Measurements from ENCODE around the gene RIBC1.
"Not testable (repeated sequence)": the region's sequence is repeated elsewhere in the genome, so short reads cannot be mapped to it uniquely, and the experiment has no call there.

RIBC1 gene
- total RNA-seq: 0.05 to 1.1 (median 0.19) reads per million in 17 experiments

GRCh38 chrX:53422861-53423306 is at the start of gene RIBC1:
TSS of gene RIBC1 (plus strand) at chrX:53422873. CDS start at chrX:53426277, 3,404 bp downstream.
- no peak for DNase-seq

- DNase-seq: no peak
Observed at GRCh38 chrX:53373307-53373706, 49.4 kb upstream of the RIBC1 start.

- DNase-seq: peak; percentile 74 to 86 (median 78)
Observed at GRCh38 chrX:53374222-53374820, 48.4 kb upstream of the RIBC1 start.

- peak in 2 of 4 experiments; percentile 6 to 9 for DNase-seq
Observed at GRCh38 chrX:53374923-53375322, 47.8 kb upstream of the RIBC1 start.

- DNase-seq: no peak
Observed at GRCh38 chrX:53376888-53377287, 45.8 kb upstream of the RIBC1 start.

GRCh38 chrX:53377464-53377863 is 45.2 kb upstream of the RIBC1 start:
- DNase-seq: no peak

- DNase-seq: no peak
Observed at GRCh38 chrX:53379008-53379710, 43.5 kb upstream of the RIBC1 start.

- DNase-seq: no peak
Observed at GRCh38 chrX:53379747-53380146, 42.9 kb upstream of the RIBC1 start.

GRCh38 chrX:53383376-53384076 is 39.1 kb upstream of the RIBC1 start:
- DNase-seq: no peak

- DNase-seq: no peak
Observed at GRCh38 chrX:53395605-53396298, 26.9 kb upstream of the RIBC1 start.

GRCh38 chrX:53398216-53398615 is 24.5 kb upstream of the RIBC1 start:
- DNase-seq: no peak

- no peak for DNase-seq
Observed at GRCh38 chrX:53403535-53403934, 19.1 kb upstream of the RIBC1 start.

GRCh38 chrX:53412446-53412845 is 10.2 kb upstream of the RIBC1 start:
- DNase-seq: peak in 3 of 4 experiments; percentile 14 to 41 (median 19)

- not testable (repeated sequence) for DNase-seq
Observed at GRCh38 chrX:53420351-53420750, 2.3 kb upstream of the RIBC1 start.

- DNase-seq: no peak
Observed at GRCh38 chrX:53421125-53421524, 1.5 kb upstream of the RIBC1 start.

- DNase-seq: no peak
Observed at GRCh38 chrX:53421772-53422085, 944 bp upstream of the RIBC1 start.

- DNase-seq: peak; percentile 96 to 97 (median 96)
Observed at GRCh38 chrX:53422086-53422860, 400 bp upstream of the RIBC1 start, which contains the start of gene SMC1A. TSS of gene SMC1A (minus strand) at chrX:53422654. CDS start at chrX:53422600, 54 bp downstream.

- DNase-seq: no peak
Observed at GRCh38 chrX:53429755-53430154, 7.1 kb downstream of the RIBC1 start.

GRCh38 chrX:53430231-53430630 is 7.6 kb downstream of the RIBC1 start:
- DNase-seq: no peak

- peak; percentile 90 to 95 (median 94) for DNase-seq
Observed at GRCh38 chrX:53433651-53434639, 11.3 kb downstream of the RIBC1 start, which contains the start of gene HSD17B10. TSS of gene HSD17B10 (minus strand) at chrX:53434370. CDS start at chrX:53434345, 25 bp downstream.

- peak; percentile 53 to 79 (median 72) for DNase-seq
Observed at GRCh38 chrX:53435997-53436396, 13.3 kb downstream of the RIBC1 start.
